Measurements from ENCODE around the gene CYRIA. TPM values are rescaled to one million over a fixed set of nuclear protein-coding genes. Genes with fewer than 3 reads are reported as not detected.

The CYRIA gene
- total RNA-seq, 1 experiment from 2014 or later, result 4.0 TPM

DNA sequence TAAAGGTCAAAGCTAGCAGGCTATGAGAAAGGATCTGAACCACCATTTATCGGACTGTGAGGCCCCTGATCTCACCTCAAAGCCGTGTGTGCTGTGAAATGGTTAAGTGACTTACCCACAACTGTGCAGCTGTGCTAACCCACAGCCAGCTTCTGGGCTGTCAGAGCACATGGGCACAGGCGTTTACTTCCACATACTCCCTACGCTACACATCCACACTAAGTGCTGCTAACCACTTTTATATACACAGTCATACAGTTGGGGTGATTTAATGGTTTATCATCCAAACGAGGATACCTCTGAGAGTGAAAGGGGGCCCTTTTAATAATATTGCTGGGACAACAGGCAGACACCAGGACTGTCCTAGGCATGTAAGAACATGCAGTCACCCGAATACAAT lies 37.3 kb downstream of the CYRIA start:
- Histone ChIP-seq H3K79me2 (ENCODE audit: low read depth) (no peaks in the 10 kb centered on the region), H4K20me1 (ENCODE audit: insufficient read depth) (no peaks in the 10 kb centered on the region), H3K9me3 (ENCODE audit: insufficient read depth, low read depth) (no peaks in the 10 kb centered on the region), H3K4me3 (no peak overlapping the region), H3F3A (ENCODE audit: insufficient read depth, low read depth) (peaks cover 6% of the 10 kb centered on the region; the same call in 1 of the 2 replicates), H3K27ac (no peak overlapping the region), H3K4me1 (replicated peaks; ENCODE audit: insufficient read depth) (peaks cover 44% of the 10 kb centered on the region), H3K27me3 (ENCODE audit: insufficient read depth, low read depth) (no peaks in the 10 kb centered on the region), H3K9me2 (ENCODE audit: insufficient read depth) (no peaks in the 10 kb centered on the region), H3K4me2 (no peak overlapping the region), H2AFZ (no peak overlapping the region), H3K36me3 (ENCODE audit: low read depth) (no peaks in the 10 kb centered on the region)
- ChIA-PET CTCF (no interaction called here), POLR2A (ENCODE audit: unreplicated experiment) (no interaction called here)
- TF ChIP-seq, protein P1, sequence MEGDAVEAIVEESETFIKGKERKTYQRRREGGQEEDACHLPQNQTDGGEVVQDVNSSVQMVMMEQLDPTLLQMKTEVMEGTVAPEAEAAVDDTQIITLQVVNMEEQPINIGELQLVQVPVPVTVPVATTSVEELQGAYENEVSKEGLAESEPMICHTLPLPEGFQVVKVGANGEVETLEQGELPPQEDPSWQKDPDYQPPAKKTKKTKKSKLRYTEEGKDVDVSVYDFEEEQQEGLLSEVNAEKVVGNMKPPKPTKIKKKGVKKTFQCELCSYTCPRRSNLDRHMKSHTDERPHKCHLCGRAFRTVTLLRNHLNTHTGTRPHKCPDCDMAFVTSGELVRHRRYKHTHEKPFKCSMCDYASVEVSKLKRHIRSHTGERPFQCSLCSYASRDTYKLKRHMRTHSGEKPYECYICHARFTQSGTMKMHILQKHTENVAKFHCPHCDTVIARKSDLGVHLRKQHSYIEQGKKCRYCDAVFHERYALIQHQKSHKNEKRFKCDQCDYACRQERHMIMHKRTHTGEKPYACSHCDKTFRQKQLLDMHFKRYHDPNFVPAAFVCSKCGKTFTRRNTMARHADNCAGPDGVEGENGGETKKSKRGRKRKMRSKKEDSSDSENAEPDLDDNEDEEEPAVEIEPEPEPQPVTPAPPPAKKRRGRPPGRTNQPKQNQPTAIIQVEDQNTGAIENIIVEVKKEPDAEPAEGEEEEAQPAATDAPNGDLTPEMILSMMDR (conservative IDR thresholded peaks at IDR 0.05), result no peak
- no peak for TF ChIP-seq EZH2 (IDR thresholded peaks at IDR 0.05; ENCODE audit: low read depth)
- intact Hi-C loops (cut with micrococcal nuclease; ENCODE audit: unreplicated experiment), result no loop called here
- peak in 1 of 2 experiments; percentile 28 for DNase-seq
- BruUV-seq (replicated peaks), result no TSS peak

DNA sequence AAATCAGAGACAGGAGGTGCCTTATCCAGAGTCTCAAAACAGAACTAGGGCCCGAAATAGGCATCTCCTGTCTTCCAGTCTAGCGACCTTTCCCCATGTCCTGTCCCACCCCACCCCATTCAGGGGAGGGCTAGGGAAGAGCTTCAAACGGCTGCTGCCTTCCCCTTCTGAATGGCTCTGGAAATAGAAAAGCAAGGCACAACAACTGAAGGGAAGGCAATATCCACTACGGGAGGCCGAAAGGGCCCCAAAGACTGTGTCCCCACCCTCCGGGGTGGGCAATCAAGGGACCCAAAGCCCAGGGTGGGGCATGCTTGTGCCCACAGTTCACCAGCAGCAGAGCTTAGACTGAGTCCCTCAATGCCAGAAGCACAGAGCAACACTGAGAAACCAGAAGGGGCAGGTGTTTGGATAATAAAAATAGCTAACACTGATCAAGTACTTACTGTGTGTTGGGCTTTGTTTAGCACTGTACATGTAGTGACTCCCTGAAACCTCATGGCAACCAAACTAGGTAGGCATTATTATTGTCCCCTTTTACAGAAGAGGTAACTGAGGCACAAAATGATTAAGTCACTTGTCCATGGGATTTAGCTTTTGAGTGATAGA lies 38.5 kb downstream of the CYRIA start:
- TF ChIP-seq, protein P1 (conservative IDR thresholded peaks at IDR 0.05), result no peak
- TF ChIP-seq EZH2 (IDR thresholded peaks at IDR 0.05; ENCODE audit: low read depth), result no peak
- Histone ChIP-seq H4K20me1 (ENCODE audit: insufficient read depth) (no peaks in the 10 kb centered on the region), H3K79me2 (ENCODE audit: low read depth) (no peaks in the 10 kb centered on the region), H2AFZ (no peak overlapping the region), H3K27me3 (ENCODE audit: insufficient read depth, low read depth) (no peaks in the 10 kb centered on the region), H3K27ac (peak overlapping the region; percentile 21; the same call in 1 of the 2 replicates), H3K9me3 (ENCODE audit: insufficient read depth, low read depth) (no peaks in the 10 kb centered on the region), H3K4me3 (no peak overlapping the region), H3K9me2 (ENCODE audit: insufficient read depth) (no peaks in the 10 kb centered on the region), H3K4me2 (no peak overlapping the region; the same call in 1 of the 2 replicates), H3K36me3 (ENCODE audit: low read depth) (no peaks in the 10 kb centered on the region), H3F3A (ENCODE audit: insufficient read depth, low read depth) (peaks cover 15% of the 10 kb centered on the region), H3K4me1 (replicated peaks; ENCODE audit: insufficient read depth) (peaks cover 49% of the 10 kb centered on the region)
- intact Hi-C loops (cut with micrococcal nuclease; ENCODE audit: unreplicated experiment), result no loop called here
- BruUV-seq (replicated peaks), result no TSS peak
- ChIA-PET POLR2A (ENCODE audit: unreplicated experiment) (no interaction called here), CTCF (no interaction called here)
- peak in 1 of 2 experiments; percentile 34 for DNase-seq

DNA sequence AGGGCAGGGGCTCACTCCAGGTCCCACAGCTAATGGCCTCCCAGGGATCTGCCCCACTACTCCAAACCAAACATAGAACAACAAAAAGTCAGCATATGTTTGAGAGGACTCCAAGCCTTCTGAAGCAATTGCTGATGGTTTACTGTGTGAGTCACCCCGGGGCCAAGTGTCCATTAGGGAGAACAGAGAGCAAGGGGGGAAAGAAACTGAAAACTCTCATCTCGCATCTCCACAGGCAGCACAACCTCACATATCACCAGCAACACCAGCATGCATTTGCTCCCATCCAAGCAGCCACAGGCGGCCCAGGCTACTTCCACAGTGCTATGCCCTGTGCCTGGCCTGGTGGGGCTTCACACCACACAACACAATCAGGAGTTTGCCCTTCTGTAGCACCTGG lies 39.1 kb downstream of the CYRIA start:
- DNase-seq, result peak in 1 of 2 experiments; percentile 61
- peak overlapping the region; percentile 16; the same call in 1 of the 2 replicates for H3K4me2 ChIP-seq
- H3K79me2 ChIP-seq (ENCODE audit: low read depth), result no peaks in the 10 kb centered on the region
- H2AFZ ChIP-seq, result no peak overlapping the region
- H3K36me3 ChIP-seq (ENCODE audit: low read depth), result no peaks in the 10 kb centered on the region
- H3K27ac ChIP-seq, result peak overlapping the region; percentile 21; the same call in 1 of the 2 replicates
- intact Hi-C loops (cut with micrococcal nuclease; ENCODE audit: unreplicated experiment), result no loop called here
- no peak overlapping the region for H3K4me3 ChIP-seq
- no peaks in the 10 kb centered on the region for H3K9me2 ChIP-seq (ENCODE audit: insufficient read depth)
- H3K9me3 ChIP-seq (ENCODE audit: insufficient read depth, low read depth), result no peaks in the 10 kb centered on the region
- H3K27me3 ChIP-seq (ENCODE audit: insufficient read depth, low read depth), result no peaks in the 10 kb centered on the region
- peaks cover 20% of the 10 kb centered on the region for H3F3A ChIP-seq (ENCODE audit: insufficient read depth, low read depth)
- H4K20me1 ChIP-seq (ENCODE audit: insufficient read depth), result no peaks in the 10 kb centered on the region
- POLR2A ChIA-PET (ENCODE audit: unreplicated experiment), result no interaction called here
- TF ChIP-seq EZH2 (IDR thresholded peaks at IDR 0.05; ENCODE audit: low read depth), result no peak
- TF ChIP-seq, protein P1 (conservative IDR thresholded peaks at IDR 0.05), result no peak
- CTCF ChIA-PET, result no interaction called here
- no TSS peak for BruUV-seq (replicated peaks)
- H3K4me1 ChIP-seq (replicated peaks; ENCODE audit: insufficient read depth), result peaks cover 55% of the 10 kb centered on the region
